Esophagus mucosa (tissue), 1 donor: ENCODE results near the gene NHLRC4. TPM values are rescaled to one million over a fixed set of nuclear protein-coding genes. Genes with fewer than 3 reads are reported as not detected.

Source experiments
- ATAC-seq: fragments of 200-7000 bp; cut with Tn5 transposase; one replicate; pipeline ENCODE4 v1.9.1; 2020
- total RNA-seq: library from RNA; stranded (reverse); gene quantifications from one replicate; pipeline ENCODE4 v1.2.4, GENCODE V29; 2023
- donor health status: DM: yes; HTN: yes; CAD: no.

NHLRC4 gene
- total RNA-seq, 1 donor from 2014 or later: 0.12 TPM

DNA sequence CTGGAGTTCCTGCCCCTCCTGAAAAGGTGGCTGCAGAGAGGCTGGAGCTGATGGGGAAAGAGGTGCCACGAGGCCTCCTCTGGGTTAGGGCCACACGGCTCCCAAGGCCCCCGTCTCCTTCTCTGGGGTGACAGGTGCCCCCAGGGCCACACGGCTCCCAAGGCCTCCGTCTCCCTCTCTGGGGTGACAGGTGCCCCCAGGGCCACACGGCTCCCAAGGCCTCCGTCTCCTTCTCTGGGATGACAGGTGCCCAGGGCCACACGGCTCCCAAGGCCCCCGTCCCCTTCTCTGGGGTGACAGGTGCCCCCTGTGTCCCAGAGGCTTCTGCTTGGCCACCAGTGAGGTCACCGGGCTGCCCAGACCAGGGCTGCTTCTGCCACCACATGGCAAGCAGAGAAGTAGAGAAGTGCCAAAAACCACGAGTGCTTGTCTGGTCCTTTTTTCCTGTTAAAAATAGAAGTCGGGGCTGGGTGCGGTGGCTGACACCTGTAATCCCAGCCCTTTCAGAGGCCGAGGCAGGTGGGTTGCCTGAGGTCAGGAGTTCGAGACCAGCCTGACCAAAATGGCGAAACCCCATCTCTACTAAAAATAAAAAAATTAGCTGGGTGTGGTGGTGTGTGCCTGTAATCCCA is 35.2 kb upstream of the NHLRC4 start:
- ATAC-seq: no peak

DNA sequence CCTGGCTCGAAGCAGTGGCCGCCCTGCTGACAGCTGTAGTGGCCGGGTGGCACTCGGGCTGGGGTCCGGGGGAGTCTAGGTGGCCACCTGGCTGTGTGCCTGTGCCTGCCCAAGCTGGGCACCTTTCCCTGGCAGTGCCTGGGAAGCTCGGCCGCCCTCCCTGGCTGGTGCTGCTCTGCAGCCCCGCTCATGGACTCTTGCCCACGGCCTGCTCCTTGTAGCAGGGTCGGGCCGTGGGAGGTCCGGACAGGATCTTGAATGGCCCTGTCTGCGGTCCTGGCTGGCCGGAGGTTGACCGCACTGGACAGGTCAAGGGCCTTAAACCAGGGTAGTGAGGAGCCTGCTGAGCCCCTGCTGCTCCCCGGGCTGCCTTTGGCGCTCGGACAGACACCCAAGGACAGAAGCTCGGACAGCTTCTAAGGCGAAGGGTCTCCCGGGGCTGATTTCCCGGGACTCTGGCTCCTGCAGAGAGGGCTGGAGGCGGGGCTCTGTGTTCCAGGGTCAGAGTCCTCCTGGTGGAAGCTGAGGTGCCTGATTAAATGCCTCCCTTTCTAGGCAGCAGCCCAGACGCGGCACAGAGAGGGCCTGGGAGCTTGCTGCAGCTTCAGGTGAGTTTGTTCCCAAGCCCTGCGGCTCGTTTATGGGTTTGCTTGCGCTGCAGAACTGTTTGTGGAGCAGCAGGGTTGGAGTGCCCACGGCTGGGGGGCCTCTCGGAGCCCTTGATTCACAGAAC is 33.2 kb upstream of the NHLRC4 start:
- ATAC-seq: no peak

DNA sequence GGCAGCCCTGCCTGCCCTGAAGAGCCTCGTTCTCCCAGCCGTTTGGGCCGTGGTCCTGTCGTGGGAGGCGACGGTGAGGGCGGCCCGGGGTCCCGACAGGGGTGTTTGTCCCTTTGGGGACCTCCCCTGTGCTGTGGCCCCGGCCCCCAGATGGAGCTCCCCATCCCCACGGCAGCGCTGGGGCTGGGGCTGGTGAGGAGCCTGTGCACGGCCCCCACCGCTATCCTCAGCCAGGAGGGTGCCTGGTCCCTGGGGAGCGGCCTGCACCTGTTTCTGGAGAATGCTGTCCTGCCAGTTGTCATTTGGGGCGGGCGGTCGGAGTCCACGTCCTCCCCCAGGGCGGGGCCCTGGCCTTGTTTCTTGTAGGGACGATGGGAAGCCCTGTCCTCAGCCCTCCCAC is 32.7 kb upstream of the NHLRC4 start:
- ATAC-seq: peak; percentile 17

DNA sequence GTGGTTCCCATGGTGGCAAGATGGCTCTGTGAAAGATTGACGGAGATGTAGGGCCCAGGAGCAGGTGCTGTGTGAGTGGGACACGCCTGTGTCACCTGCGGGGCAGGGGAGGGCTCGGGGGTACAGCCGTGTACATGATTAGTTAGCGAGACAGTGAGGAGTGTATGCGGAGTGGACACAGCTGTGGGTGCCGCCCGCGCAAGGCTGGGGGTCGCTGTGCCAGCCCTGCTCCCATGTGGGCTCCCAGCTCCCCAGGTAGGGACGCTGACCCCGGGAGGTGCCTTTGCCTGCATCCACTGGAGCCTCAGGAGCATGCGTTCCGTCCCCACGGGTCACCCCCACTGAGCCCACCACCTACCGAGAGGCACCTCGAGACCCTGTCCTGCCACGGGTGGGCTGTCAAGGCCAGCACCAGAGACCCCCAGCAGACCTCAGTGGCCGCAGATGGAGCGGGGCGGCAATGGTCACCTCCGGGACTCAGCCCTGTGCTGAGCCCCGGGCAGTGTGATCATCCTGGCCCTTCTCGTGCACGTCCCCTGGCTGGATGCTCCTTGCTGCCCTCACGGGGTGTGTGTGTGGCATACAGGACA is 31.9 kb upstream of the NHLRC4 start:
- no peak for ATAC-seq

DNA sequence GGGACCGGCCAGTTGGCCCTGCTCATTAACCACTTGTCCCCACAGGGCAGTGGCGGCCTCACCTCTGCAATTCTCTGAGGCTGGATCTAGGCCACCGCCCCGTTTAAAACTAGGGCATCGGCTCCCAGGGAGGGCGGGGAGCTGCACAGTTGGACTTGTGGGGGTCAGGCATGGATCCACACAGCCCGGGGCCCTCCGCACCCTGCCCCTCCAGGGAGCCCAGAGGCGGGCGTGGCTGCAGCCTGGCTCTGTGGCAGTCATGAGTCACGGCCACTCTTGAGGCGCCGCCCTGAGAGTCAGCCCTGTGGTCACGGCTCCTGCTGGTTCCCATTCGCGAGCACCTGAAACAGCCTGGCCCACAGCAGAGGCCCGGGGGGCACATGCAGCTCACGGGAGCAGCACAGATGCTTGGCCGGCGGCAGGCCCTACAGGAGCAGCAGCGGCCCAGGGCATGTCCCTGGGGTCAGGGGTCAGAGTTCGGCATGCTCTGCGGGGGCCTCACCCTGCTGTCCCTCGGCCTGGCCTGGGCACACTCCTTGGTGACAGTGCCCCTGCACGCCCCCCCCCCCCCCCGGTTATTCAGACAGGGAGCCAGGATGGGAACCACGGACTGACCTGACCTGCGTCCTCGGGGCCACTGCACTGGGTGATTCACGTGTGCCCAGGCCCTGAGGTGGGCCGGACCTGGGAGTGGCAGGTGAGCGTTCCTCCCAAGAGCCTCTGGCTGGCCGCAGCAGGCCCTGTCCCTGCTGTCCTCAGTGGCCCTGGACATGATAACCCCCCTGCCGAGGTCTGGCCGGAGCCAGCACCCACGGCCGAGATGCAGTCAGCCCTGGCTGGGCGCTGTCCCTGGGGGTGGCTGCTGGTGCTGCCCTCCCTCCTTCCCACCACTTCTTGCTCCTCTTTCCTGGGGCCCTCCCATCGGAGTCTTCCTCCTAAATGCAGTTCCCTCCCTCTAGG is 31.1 kb upstream of the NHLRC4 start:
- peak; percentile 84 for ATAC-seq

DNA sequence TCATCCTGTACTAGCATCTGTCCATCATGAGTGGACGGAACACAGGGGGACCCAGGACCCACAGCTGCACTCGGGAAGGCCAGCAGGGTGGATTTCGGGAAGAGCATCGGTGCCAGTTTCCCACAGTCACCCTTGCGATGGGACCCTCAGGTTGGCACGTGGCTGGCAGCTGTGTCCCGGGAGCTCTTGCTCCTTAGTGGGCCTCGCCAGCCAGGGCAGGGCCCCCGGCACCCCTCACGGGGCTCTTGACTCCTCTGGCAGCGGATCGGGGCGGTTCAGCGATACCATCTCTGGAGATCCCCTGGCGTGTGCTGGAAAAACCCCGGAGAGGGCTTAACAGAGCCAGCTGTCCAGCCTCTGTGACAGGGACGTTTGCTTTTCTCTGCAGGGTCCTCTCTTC is 30.1 kb upstream of the NHLRC4 start:
- no peak for ATAC-seq

DNA sequence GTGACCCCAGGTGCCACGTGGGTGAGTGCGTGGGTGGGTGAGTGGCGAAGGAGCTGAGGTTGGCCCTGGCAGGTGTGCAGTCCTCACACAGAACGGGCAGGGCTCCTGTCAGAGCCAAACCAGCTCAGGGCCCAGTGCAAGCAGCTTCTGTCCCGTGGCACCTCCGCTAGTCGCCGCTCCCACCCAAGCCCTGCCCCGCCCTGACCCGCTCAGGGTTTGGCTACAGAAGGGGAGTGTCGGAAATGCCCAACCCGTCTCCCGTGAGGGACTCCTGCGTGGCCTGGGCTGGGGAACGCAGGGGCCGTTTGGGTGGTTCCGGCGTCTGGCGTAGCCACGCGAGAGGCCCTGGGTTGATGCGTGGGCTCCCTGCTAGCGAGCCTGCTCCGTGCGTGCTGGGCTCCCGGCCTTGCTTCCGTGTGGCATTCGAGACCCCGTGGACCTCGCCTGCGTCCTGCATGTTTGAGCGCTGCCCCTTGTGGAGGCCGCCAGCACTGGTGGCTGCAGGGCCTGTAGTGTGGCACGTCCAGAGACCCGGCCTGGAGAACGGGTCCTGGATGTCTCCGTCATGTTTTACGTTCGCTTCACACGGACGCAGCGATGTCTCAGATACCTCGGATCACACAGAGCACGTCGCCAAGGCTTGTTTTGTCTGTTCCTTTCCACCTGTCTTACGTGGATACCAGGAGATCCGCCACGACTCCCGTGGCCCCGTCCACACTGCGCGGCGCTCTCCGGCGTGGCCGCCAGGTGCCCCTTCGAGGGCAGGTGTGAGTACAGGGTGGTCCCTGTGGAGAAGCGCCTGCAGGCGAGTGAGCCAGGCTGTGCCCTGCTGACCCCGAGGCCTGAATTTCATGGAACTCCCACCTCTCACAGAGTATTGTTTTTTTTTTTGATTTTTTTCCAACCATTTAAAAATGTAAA is 29.1 kb upstream of the NHLRC4 start:
- ATAC-seq: no peak

DNA sequence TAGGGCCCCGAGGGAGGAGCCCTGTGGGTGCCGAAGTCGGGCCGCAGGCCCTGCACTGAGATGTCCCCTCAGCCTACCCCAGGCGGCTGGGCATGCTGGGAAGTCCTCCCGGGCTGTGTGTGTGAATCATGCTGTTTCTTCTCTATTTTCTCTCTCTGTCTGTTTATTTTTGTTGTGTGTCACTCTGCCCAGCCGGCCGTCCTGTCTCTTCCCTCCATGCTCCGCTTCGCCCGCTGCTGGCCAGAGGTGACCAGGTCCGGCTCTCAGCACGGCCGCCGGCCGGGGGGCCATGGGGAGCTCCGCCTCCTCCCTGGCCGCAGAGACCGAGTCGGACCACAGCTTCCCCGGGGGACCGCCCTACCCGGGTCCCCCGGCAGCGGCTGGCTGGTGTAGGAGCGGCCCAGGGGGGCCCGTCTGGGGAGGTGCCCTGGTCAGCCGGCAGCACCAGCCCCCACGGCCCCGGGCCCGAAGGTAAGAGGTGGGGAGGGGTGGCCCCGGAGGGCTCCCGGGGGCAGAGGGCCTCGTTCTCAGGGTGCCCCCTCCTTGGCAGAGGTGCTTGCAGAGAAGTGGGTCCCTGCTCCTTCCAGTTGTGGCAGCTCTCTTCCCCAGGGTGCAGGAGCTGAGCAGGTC is 26.8 kb upstream of the NHLRC4 start:
- ATAC-seq: no peak

DNA sequence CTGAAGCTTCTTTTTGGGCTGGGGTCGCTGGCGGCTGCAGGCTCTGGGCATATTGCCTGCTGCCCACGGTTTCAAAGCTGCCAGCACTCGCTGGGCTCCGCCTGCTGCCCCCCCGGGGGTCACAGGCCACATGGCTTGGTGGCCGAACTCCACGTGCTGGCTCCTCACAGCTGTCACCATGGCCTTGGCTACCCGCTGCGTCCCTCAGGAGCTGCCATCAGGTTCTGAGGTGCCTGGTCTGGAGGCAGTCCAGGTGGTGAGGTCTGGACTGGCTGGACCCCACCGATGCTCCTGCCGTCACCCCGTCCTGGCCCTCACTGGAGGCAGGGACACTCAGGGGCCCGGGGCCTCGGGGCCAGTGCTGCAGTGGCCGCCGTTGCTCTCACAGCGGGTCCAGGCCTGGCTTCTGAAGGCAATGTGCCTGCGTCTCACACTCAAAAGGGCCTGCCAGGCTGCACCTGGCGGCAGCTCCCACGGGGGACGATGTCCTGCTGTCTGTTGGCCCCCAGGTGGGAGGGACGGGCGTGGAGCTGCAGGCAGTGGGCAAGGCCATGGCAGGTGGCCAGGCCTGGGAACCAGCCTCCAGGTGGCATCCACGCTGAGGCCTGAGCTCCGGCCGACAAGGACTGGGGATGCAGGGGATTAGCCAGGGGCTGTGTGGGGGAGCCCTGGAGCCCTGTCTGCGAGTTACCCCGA is 26.0 kb upstream of the NHLRC4 start:
- ATAC-seq: no peak

DNA sequence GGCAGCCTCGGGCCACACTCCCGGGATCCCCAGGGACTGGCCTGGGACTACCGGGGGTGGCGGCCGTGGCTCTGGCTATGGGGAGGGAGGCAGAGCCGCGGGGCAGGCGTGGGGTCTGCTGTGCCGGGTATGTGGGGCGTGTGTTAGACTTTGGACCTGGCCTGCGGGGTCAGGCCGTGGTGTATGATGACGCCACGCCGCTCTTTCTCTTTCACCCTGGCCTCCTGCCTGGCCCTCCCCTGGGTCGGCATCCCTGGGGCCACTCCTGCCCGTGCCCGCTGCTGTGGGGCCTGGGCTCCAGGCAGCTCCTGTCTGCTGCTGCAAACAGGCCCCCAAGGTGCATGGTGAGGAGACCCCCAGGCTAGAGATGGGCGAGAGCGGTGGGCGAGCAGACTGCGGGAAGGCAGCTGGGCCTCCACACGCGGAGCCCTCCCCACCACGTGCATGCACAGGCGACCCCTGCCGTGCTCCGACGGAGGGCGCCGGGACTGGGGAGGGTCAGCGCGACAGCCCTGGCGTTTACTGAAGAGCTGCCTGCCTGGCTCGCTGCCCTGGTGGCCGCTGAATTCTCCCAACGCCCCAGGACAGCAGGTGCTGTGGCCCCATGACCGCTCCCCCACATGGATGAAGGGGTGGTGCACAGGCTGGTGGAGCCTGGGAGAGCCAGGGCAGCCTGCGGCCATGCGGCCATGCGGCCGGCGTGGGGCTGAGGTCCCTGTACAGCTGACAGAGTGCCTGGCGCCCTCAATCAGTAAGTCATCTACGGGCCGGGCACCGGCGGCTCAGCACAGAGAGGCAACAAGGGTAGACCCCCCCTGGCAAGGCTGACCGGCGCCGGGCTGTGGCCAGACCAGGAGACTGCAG is 23.3 kb upstream of the NHLRC4 start:
- no peak for ATAC-seq

DNA sequence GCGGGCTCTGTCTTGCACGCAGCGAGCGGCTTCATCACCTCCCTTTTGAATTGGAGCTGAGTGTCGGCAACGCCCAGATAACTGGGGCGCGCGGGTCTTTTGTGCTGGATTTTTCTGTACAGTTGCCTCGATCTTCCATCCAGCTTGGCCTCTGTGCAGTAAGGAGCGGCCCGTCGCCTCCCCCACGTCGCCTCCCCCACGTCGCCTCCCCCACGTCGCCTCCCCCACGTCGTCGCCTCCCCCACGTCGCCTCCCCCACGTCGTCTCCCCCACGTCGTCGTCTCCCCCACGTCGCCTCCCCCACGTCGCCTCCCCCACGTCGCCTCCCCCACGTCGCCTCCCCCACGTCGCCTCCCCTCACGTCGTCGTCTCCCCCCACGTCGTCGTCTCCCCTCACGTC is 22.3 kb upstream of the NHLRC4 start:
- no peak for ATAC-seq

DNA sequence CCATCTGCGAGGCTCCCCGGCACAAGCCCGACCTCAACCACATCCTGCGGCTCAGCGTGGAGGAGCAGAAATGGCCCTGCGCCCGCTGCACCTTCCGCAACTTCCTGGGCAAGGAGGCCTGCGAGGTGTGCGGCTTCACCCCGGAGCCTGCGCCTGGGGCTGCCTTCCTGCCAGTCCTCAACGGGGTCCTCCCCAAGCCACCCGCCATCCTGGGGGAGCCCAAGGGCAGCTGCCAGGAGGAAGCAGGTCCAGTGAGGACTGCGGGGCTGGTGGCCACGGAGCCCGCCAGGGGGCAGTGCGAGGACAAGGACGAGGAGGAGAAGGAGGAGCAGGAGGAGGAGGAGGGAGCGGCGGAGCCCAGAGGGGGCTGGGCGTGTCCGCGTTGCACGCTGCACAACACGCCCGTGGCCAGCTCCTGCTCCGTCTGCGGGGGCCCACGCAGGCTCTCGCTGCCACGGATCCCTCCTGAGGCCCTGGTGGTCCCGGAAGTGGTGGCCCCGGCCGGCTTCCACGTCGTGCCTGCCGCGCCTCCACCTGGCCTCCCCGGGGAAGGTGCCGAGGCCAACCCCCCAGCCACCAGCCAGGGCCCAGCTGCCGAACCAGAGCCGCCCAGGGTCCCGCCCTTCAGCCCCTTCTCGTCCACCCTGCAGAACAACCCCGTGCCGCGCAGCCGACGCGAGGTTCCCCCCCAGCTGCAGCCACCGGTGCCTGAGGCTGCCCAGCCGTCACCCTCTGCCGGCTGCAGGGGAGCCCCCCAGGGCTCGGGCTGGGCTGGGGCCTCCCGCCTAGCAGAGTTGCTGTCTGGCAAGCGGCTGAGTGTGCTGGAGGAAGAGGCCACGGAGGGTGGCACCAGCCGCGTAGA is 19.7 kb upstream of the NHLRC4 start:
- peak; percentile 69 for ATAC-seq

DNA sequence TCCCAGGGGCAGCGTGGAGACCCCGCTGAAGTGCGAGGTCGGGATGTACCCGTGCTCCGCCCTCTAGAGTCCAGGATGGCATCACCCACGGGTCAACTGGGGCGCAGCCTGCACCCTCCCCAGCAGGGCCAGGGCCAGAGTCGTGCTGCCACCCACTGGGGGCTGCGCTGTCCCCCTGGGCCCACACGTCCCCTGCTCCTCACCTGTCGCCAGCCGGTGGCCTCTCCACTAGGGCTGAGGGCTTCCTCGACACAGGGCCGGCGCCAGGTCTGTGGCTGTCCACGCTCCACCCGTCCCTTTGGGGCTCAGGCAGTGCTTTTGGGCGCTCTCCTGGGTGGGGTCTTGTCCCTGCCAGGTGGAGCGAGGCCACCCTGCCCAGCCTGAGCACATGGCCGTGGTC is 18.2 kb upstream of the NHLRC4 start:
- ATAC-seq: no peak

DNA sequence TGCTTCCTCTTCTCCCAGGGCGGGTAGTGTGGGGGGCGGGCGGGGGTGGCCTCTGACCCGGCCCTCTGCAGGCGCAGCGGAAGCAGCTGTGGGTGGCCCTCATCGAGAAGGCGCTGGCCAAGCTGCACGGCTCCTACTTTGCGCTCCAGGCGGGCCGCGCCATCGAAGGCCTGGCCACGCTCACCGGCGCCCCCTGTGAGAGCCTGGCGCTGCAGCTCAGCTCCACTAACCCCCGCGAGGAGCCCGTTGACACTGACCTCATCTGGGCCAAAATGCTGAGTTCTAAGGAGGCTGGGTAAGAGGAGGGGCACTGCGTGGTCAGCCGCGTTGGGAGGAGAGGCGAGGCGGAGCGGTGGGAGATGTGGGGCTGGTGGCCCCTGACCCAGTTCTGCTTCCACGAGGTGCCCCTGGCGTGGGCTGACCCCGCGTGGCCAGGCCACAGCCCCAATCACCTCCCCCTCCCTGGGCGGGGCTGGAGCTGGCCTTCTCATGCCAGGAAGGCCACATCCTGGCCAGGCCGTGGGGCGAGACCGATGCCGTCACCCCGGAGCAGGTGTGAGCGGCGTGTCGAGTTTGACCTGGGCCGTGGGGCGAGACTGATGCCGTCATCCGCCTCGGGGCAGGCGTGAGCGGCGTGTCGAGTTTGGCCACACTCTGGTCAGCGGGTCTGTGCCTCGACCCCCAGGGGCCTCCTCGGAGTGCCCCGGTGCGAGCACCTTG is 17.1 kb upstream of the NHLRC4 start:
- ATAC-seq: peak; percentile 37

DNA sequence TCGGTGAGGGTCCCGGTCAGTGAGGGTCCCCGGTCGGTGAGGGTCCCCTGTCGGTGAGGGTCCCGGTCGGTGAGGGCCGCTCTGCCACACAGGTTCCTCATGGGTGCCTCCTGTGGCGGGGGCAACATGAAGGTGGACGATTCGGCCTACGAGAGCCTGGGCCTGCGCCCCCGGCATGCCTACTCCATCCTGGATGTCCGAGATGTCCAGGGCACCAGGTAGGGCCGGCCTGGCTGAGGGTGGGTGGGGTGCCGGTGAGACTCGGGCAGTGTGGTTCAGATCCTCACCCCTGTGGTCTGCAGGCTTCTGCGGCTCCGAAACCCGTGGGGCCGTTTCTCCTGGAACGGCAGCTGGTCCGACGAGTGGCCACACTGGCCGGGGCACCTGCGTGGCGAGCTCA is 15.6 kb upstream of the NHLRC4 start:
- no peak for ATAC-seq

DNA sequence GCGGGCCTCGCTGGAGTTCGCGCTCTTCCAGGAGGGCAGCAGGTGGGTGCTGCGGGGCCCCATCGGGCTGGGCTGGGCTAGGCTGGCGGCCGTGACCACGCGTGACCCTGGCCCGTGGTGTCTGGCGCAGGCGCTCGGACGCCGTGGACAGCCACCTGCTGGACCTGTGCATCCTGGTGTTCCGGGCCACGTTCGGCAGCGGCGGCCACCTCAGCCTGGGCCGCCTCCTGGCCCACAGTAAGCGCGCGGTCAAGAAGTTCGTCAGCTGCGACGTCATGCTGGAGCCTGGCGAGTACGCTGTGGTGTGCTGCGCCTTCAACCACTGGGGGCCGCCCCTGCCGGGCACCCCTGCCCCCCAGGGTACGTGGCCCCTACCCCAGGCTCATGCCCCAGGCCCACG is 14.6 kb upstream of the NHLRC4 start:
- no peak for ATAC-seq

DNA sequence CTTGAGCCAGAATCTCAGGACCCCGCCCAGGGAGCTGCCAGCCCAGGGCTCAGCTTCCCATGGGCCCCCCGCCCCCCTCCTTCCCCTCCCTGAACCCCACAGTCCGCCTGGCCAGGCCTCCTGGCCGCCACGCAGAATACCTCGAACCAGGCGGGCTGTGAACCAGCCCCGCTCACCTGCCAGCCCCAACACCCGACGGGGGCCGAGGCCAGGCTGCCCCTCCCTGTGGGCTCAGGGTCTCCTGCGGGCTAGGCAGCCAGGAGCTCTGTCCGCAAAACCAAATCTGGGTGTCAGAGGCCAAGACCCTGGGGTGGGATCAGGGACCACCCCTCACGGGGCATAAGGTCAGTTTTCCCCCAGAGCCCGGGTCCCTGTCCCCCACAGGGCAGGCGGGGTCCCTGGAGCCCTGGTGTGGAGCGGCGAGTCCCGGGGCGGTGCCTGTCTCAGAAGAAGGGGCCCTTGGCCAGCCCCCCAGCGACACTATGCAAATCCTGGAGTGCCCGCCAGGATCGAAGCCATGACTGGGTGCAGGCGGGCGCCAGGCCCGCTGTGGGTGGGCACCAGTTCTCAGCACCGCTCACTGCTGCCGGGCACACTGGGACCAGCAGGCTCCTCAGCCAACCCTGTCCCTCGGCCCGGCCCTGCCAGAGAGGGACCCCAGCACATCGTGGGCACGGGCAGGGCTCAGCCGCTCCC is 13.1 kb upstream of the NHLRC4 start:
- ATAC-seq: no peak

DNA sequence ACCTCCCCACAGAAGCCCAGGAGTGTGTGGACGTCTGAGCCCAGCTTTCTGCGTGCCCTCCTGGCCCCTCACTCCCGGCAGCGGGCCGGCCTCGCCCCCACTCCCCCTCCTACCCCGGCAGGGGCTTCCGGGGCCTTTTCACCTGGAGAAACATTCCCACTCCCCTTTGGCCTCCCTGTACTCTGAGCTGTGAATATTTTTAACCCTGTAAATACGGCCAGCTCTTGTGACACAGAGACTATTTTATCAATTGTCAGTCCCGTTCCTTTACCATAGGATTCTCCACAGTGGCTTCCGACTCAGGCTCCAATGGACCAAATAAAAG is 12.5 kb upstream of the NHLRC4 start:
- ATAC-seq: no peak
